G401.6 (cell line): ENCODE data around the gene ASTN2.

Experiments used
- FAIRE-seq: peaks from 2 replicates; lab custom pipeline; 2012; peaks lifted over from hg19 to GRCh38; lab: Jason Lieb, UNC

Gene ASTN2

DNA sequence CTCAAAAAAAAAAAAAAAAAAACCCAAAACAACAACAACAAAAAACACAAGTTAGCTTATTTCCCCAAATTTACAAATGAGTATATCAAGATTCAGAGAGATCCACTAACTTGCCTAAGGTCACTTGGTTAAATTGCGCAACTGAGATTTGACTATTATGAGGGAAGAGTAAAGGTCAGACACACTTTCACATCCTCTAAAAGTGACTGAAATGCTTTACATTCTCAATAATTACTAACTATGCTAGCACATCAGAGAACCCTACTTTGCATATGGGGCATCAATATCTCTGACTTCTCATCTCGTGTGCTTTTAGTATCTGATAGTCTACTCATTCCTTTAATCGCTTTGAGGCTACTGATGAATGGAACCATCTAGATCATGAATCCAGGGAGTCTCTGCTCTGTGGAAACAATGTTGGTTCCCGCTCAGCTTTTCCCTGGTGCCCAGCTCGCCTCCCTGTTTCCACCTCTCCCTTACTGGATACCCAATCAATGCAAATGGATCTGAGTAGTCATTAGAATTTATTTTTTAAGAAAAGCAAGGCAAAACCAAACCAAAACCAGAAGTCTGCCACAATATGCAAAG is 909.9 kb downstream of the ASTN2 start:
- no peak for FAIRE-seq

- no peak for FAIRE-seq
Observed at GRCh38 chr9:116504081-116504480, 910.8 kb downstream of the ASTN2 start.

GRCh38 chr9:116502746-116503145 is 912.1 kb downstream of the ASTN2 start:
- no peak for FAIRE-seq

DNA sequence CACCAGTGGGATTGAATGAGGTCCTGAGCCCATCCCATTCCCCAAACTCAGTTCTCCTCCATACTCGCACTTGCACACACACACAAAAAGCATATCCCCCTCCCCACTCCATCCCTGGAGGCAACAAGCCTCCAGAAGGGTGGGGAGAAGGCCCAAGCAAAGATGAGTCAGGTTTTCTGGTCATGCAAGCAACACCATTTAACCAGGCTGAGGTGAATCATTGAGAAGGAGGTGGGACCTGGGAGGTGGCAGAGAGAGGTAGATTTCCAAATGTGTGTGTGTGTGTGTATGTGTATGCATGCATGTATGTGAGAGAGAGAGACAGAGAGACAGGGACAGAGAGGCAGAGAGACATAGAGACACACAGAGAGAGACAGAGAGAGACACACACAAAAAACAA is 913.0 kb downstream of the ASTN2 start:
- FAIRE-seq = no peak

GRCh38 chr9:116499986-116500871 is 914.6 kb downstream of the ASTN2 start:
- no peak for FAIRE-seq

DNA sequence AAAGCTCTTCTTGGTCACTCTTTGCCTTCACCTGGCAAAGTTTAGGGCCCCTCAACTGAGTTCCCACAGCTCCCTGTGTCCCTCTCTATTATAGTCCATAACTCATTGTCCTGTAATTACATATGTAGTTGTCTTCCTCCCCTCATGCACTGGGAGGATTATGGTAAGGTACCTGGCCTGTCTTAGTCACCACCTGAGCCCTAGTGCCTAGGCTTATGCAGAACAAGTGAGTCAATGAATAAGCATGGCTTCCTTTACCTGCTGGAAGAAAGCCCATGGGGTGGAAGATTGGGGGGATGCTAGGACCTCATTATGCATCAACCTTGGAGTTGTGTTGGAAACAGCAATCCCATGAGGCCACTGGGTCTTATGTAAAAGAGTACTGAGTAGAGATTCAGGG is 915.4 kb downstream of the ASTN2 start:
- no peak for FAIRE-seq

GRCh38 chr9:116497095-116497890 is 917.6 kb downstream of the ASTN2 start:
- no peak for FAIRE-seq

DNA sequence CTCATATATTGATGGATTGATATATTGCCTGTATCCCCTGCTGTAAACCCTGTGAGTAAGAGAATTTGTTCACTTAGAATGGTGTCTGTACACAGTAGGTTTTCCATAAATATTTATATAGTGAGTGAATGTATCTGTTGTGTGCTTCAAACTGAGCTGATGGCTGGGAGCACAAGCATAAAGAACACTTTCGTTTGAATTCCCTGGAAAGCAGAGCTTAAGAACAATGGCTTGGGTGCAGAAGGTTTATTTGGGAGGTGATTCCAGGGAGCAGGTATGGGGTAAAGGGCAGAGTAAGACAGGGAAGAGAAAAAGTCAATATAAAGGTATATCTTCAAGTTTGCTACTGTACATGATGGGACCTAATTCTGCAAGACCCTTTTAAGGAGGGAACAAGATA is 918.7 kb downstream of the ASTN2 start:
- no peak for FAIRE-seq

DNA sequence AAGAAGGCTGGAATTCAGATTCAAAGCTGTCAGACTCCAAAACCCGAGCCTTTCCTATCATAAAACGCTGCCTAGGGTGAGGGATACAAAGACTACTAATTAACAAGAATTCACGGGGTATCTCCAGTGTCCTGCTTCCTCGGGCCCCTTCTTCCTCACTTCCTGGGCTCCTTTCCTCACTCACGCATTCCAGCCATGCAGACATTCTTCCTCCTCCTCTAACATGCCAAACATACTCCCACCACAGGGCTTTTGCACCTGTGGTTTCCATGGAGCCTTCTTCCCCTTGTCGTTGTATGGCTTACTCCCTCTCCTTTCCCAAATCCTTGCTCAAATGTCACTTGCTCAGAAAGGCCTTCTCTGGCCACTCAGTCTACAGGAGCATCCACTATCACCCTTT is 919.1 kb downstream of the ASTN2 start:
- no peak for FAIRE-seq

GRCh38 chr9:116494815-116495634 is 919.8 kb downstream of the ASTN2 start:
- no peak for FAIRE-seq

DNA sequence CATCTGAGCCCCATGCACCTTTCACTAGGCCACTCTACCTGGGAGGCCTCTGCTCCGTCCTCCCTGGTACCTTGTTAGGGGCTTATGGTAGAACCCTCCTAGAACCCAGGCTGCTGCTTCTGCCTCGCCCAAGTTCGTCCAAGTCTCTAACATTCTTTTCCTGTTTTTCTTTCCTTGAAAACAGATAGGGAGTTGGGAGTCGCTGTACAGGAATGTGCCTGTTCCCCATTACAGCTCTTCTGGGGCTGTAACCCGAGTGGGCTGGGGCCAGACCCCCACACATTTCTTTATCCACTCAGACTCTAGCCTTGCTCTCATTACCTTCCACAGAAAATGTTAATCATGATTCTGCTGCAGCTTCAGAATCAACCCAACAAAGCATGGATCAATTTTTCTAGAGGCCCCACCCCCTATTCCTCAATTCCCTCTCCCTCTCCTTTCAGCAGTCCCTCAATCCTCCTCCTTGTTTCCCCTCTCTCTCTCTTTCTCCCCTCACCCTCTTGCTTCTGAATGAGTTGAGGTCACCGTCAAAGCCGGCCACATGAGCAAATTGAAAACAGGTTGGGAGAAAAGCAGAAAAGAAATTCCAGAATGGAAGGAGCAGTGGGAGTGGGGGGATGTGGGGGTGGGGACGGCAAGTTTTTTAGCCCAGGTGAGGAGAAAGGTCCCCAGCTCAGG is 921.5 kb downstream of the ASTN2 start:
- FAIRE-seq = no peak

DNA sequence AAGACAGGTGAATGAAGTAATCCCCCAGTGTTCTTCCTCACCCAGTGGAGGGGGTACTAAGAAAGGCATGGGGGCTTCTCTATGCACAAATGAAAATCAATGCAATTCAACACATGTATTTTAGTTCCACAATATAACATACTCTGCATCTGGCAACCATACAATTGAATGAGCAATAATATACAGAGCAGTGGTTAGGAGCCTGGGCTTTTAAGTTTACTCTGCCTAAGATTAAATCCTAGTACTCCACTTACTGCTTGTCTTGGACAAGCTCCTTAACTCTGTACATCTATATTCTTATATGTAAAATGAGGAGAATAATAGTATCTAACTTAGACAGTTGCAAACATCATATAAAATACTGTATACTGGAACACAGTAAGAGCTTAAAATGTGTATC is 923.2 kb downstream of the ASTN2 start:
- no peak for FAIRE-seq

GRCh38 chr9:116491219-116491618 is 923.6 kb downstream of the ASTN2 start:
- no peak for FAIRE-seq

DNA sequence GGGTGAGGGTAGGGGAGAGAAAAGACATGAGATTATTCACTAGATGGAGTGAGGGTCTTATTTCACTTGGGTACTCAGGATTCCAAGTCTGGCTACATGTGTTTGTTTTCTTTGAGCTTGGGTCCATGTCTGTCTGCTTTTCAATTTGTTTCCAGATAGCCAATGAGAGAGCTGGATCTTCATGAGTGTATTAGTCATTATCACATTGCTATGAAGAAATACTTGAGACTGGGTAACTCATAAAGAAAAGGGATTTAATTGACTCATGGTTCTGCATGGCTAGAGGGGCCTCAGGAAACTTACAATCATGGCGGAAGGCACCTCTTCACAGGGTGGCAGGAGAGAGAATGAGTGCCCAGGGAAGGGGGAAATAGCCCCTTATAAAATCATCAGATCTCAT is 924.5 kb downstream of the ASTN2 start:
- no peak for FAIRE-seq

DNA sequence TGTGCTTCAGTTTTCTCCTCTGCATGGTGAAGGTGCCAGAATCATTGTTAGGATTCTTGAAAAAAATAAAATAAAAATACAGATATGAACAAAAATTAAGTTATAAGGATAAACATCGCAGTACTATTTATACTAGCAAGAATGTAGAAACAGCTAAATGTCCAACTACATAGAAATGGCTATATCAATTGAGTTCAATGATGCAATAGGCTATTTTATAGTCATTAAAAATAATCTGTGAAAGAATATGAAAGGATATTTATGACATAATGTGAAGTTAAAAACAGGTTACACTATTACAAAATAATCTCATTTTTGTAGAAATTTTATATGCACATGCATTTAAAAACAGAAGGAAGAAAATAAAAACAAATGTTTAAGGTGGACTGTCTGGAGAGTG is 926.5 kb downstream of the ASTN2 start:
- FAIRE-seq = no peak

DNA sequence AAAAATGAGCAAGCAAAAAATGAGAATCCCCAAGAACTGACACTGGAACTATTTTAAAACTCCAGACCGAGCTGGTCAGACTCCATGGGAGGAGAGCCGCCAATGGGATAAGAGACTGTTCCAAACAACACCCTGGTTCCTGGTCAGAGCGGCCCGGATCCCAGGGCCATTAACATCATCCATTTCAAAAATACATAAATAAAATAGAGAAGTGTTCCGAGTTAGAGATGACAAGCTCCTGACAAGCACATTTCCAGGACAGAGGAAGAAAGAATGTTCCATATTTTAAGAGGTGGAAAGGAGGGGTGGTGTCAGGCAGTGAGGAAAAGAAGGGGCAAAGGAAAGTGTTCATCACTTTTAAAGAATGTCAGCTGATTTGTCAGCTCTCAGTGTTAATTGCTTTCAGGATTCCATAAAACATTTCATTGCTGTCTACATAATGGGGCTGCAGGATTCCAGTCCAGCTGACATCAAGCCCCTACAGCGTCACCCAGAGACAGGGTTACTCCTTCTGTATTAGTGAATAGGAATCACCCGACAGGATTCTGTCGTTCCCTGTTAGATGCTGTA is 930.3 kb downstream of the ASTN2 start:
- FAIRE-seq = no peak

GRCh38 chr9:116483622-116484491 is 931.0 kb downstream of the ASTN2 start:
- FAIRE-seq = no peak

- no peak for FAIRE-seq
Observed at GRCh38 chr9:116482740-116483139, 932.1 kb downstream of the ASTN2 start.

GRCh38 chr9:116480700-116481099 is 934.2 kb downstream of the ASTN2 start:
- FAIRE-seq = no peak

DNA sequence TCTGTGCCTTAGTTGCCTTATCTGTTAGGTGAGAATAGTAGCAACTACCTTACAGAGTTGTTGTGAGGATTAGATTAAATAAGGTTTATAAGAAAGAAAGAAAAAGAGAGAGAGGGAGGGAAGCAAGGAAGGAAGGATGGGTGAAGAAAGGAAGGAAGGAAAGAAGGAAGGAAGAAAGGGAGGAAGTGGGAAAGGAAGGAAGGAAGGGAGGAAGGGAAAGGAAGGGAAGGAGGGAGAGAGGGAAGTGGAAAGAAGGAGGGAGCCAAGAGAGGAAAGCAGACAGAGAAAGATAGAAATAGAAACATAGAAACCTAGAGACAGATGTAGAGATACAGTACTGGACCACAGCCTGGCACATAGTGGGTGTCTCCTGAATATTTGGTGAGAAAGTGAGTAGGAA is 934.9 kb downstream of the ASTN2 start:
- no peak for FAIRE-seq
